B cell (primary cell): Measurements from ENCODE around the gene C11orf91. TPM values are rescaled to one million over a fixed set of nuclear protein-coding genes. Genes with fewer than 3 reads are reported as not detected.

Experiments
- ATAC-seq: fragments of 200-7000 bp; cut with Tn5 transposase; one replicate; pipeline ENCODE4 v1.10.0; 2021; ENCODE audit warnings: low read depth, mild to moderate bottlenecking, moderate number of reproducible peaks, moderate library complexity
- CTCF ChIA-PET: fragments of 350-600 bp; sonication (Branson Sonifier 250); formaldehyde crosslinking; loops from one replicate; lab custom pipeline; 2021; ENCODE audit warnings: antibody characterized with exemption, inconsistent platforms; lab: Charles Lee
- POLR2A ChIA-PET: fragments of 350-600 bp; sonication (Branson Sonifier 250); formaldehyde crosslinking; loops from one replicate; lab custom pipeline; 2021; ENCODE audit warnings: antibody characterized with exemption; lab: Charles Lee
- DNase-seq: peaks from one replicate; pipeline ENCODE4 v3.0.0; 2013
- H2AFZ ChIP-seq: 2 replicates; pipeline ENCODE4 v1.6.1; 2012; ENCODE audit warnings: mild to moderate bottlenecking, low read depth, low read length; ENCODE audit not compliant: insufficient read depth, poor library complexity, severe bottlenecking
- H3K27ac ChIP-seq, 2 donors: 1 replicate in 1 of 2; 2 replicates in 1 of 2; pipeline ENCODE4 v1.5.1; 2012 to 2013; ENCODE audit warnings: low read length in 2 of 2, mild to moderate bottlenecking in 2 of 2, moderate library complexity in 1 of 2
- H3K27me3 ChIP-seq, 4 experiments: fragments of 200-600 bp in 1 of 4; sonication (generic) in 1 of 4; replicated peaks in 1 of 4; 1 replicate in 2 of 4; 2 replicates in 2 of 4; pipeline versions ENCODE4 v1.6.1 to v1.7.0; 2013 to 2016; ENCODE audit warnings: low read length in 3 of 4, mild to moderate bottlenecking in 2 of 4, mixed read lengths in 1 of 4, moderate library complexity in 1 of 4; ENCODE audit not compliant: insufficient read depth in 4 of 4, control insufficient read depth in 3 of 4; ENCODE audit errors: control extremely low read depth in 1 of 4
- H3K36me3 ChIP-seq, 2 experiments: replicated peaks in 1 of 2; 1 replicate in 1 of 2; 2 replicates in 1 of 2; pipeline versions ENCODE4 v1.6.1 to v1.7.1; 2013; ENCODE audit warnings: low read length in 1 of 2; ENCODE audit not compliant: insufficient read depth in 2 of 2, control insufficient read depth in 1 of 2; ENCODE audit errors: control extremely low read depth in 1 of 2, extremely low read depth in 1 of 2
- H3K4me1 ChIP-seq, 2 donors: fragments of 200-600 bp in 1 of 2; sonication (generic) in 1 of 2; 1 replicate in 1 of 2; 2 replicates in 1 of 2; pipeline versions ENCODE4 v1.5.1 to v1.6.1; 2013 to 2017; ENCODE audit warnings: low read length in 2 of 2; ENCODE audit not compliant: control insufficient read depth in 2 of 2, insufficient read depth in 2 of 2
- H3K4me2 ChIP-seq: replicated peaks from 2 replicates; pipeline ENCODE3; 2012; ENCODE audit warnings: mild to moderate bottlenecking, low read depth, low read length; ENCODE audit not compliant: poor library complexity, severe bottlenecking
- H3K4me3 ChIP-seq, 5 experiments: fragments of 200-600 bp in 1 of 5; sonication (generic) in 1 of 5; 1 replicate in 3 of 5; 2 replicates in 2 of 5; pipeline versions ENCODE4 v1.5.1 to v1.7.0; 2011 to 2016; ENCODE audit warnings: low read length in 4 of 5, mild to moderate bottlenecking in 4 of 5, low read depth in 2 of 5, control low read depth in 1 of 5, moderate library complexity in 1 of 5; ENCODE audit not compliant: insufficient read depth in 1 of 5; ENCODE audit errors: control extremely low read depth in 1 of 5, extremely low read depth in 1 of 5
- H3K79me2 ChIP-seq: fragments of 200-600 bp; sonication (generic); one replicate; pipeline ENCODE4 v1.6.0; 2016; ENCODE audit warnings: low read length; ENCODE audit not compliant: control insufficient read depth, insufficient read depth
- H3K9ac ChIP-seq: fragments of 200-600 bp; sonication (generic); 2 replicates; pipeline ENCODE4 v1.6.1; 2017; ENCODE audit warnings: mild to moderate bottlenecking, low read length, moderate library complexity
- H3K9me3 ChIP-seq, 3 donors: one replicate each; pipeline versions ENCODE4 v1.6.1 to v1.7.1; 2013; ENCODE audit warnings: low read length in 2 of 3; ENCODE audit not compliant: control insufficient read depth in 2 of 3, insufficient read depth in 1 of 3; ENCODE audit errors: control extremely low read depth in 1 of 3
- H4K20me1 ChIP-seq: 2 replicates; pipeline ENCODE4 v1.6.0; 2012; ENCODE audit warnings: mild to moderate bottlenecking, low read length; ENCODE audit not compliant: insufficient read depth, control insufficient read depth, poor library complexity, severe bottlenecking
- H3K27ac Mint-ChIP-seq: one replicate; pipeline ENCODE4 v1.8.0; 2021; ENCODE audit warnings: mixed read lengths
- H3K27me3 Mint-ChIP-seq: one replicate; pipeline ENCODE4 v1.8.0; 2021; ENCODE audit warnings: mixed read lengths
- H3K4me1 Mint-ChIP-seq: one replicate; pipeline ENCODE4 v1.8.0; 2021; ENCODE audit warnings: mixed read lengths
- H3K4me3 Mint-ChIP-seq: one replicate; pipeline ENCODE4 v1.8.0; 2021; ENCODE audit warnings: mixed read lengths
- H3K9me3 Mint-ChIP-seq: one replicate; pipeline ENCODE4 v1.8.0; 2022; ENCODE audit warnings: mixed read lengths; ENCODE audit not compliant: insufficient read depth
- CTCF ChIP-seq: fragments of 200-600 bp; IDR thresholded peaks from one replicate; pipeline ENCODE4 v1.8.0; 2022; ENCODE audit warnings: antibody characterized with exemption, mild to moderate bottlenecking
- EZH2 ChIP-seq: IDR thresholded peaks from 2 replicates; pipeline ENCODE4 v1.6.1; 2012; ENCODE audit warnings: borderline replicate concordance, low read depth, mild to moderate bottlenecking, moderate library complexity, low read length; ENCODE audit not compliant: insufficient read depth, poor library complexity, severe bottlenecking
- WGBS: methylation state at CpG from one replicate; pipeline ENCODE4 v1.1.5; 2013; ENCODE audit warnings: missing lambda C conversion rate; ENCODE audit not compliant: insufficient coverage; 5-methylcytosine and 5-hydroxymethylcytosine counted together
- intact Hi-C: fragments of 100-400 bp; cut with micrococcal nuclease; formaldehyde crosslinking; loops from one replicate; pipeline ENCODE4 v1.10.0; 2022
- polyA plus RNA-seq: library from polyadenylated mRNA; depleted of rRNA; stranded (reverse); fragments of >200 nt; gene quantifications from 2 replicates; pipeline ENCODE4 v1.2.3, GENCODE V29; 2012
- total RNA-seq, 2 donors: library from RNA; stranded (reverse); fragments of 120-200 nt in 1 of 2; gene quantifications; 1 replicate in 1 of 2; 2 replicates in 1 of 2; pipeline versions ENCODE4 v1.2.3 to v1.2.4, GENCODE V29; 2013 to 2022

The C11orf91 gene
- total and polyA plus RNA-seq, 2 donors (not counting 1 experiment from before 2014, with no cell fraction given), result not detected

- H4K20me1 ChIP-seq, result no peaks in the 10 kb centered on the region
- H2AFZ ChIP-seq, result no peak overlapping the region
- H3K9me3 ChIP-seq, result peaks cover 0 to 5% (median 3%) of the 10 kb centered on the region in 3 donors
- Mint-ChIP-seq H3K9me3 (peaks cover 4% of the 10 kb centered on the region), H3K27ac (no peak overlapping the region), H3K4me1 (no peaks in the 10 kb centered on the region), H3K4me3 (no peak overlapping the region), H3K27me3 (peaks cover 26% of the 10 kb centered on the region)
- POLR2A ChIA-PET, result no interaction called here
- intact Hi-C loops, result loop anchor here (5.0 kb wide), 1 partner anchor 327 kb away; no protein-coding TSS in a partner anchor
- no peak for TF ChIP-seq CTCF
- TF ChIP-seq EZH2, result no peak
- no peaks in the 10 kb centered on the region for H3K36me3 ChIP-seq
- no peak overlapping the region for H3K27ac ChIP-seq
- no peak overlapping the region for H3K4me3 ChIP-seq
- no peaks in the 10 kb centered on the region for H3K4me1 ChIP-seq
- DNase-seq (no peak), ATAC-seq (no peak)
- peaks cover 0 to 11% (median 0%) of the 10 kb centered on the region in 4 experiments for H3K27me3 ChIP-seq
- CTCF ChIA-PET, result interaction anchor here (0.5 to 1.3 kb wide), 4 partner anchors 32 to 492 kb away, joined by 3 to 4 read pairs (median 4); no protein-coding TSS in a partner anchor
- no peaks in the 10 kb centered on the region for H3K79me2 ChIP-seq
- H3K4me2 ChIP-seq, result no peak overlapping the region
- no CpG with 5 or more reads among the region's 4 CpGs for WGBS
- no peak overlapping the region for H3K9ac ChIP-seq
These were observed 11.5 kb downstream of the C11orf91 start for GRCh38 chr11:33689085-33689484.

- H3K9me3 Mint-ChIP-seq, result peaks cover 4% of the 10 kb centered on the region
- H3K27me3 Mint-ChIP-seq, result peaks cover 32% of the 10 kb centered on the region
- POLR2A ChIA-PET, result no interaction called here
- no peak overlapping the region for H3K27ac ChIP-seq
- H3K4me1 Mint-ChIP-seq, result no peaks in the 10 kb centered on the region
- H3K79me2 ChIP-seq, result no peaks in the 10 kb centered on the region
- H3K36me3 ChIP-seq, result no peaks in the 10 kb centered on the region
- no peak overlapping the region for H3K4me3 ChIP-seq
- no peaks in the 10 kb centered on the region for H3K4me1 ChIP-seq
- ATAC-seq, result no peak
- intact Hi-C loops, result loop anchor here (5.0 kb wide), 1 partner anchor 326 kb away; no protein-coding TSS in a partner anchor
- no peak overlapping the region for H2AFZ ChIP-seq
- no CpG with 5 or more reads among the region's 2 CpGs for WGBS
- H3K9me3 ChIP-seq, result peaks cover 0 to 5% (median 3%) of the 10 kb centered on the region in 3 donors
- TF ChIP-seq CTCF (peak; percentile 15), EZH2 (no peak)
- no peak overlapping the region for H3K27ac Mint-ChIP-seq
- H3K27me3 ChIP-seq, result peaks cover 0 to 11% (median 0%) of the 10 kb centered on the region in 4 experiments
- no peak for DNase-seq
- no peak overlapping the region for H3K4me3 Mint-ChIP-seq
- CTCF ChIA-PET, result interaction anchor here (1.3 to 1.6 kb wide), 2 partner anchors 29 to 55 kb away, joined by 3 to 4 read pairs; no protein-coding TSS in a partner anchor
- H3K9ac ChIP-seq, result no peak overlapping the region
- H3K4me2 ChIP-seq, result no peak overlapping the region
- H4K20me1 ChIP-seq, result no peaks in the 10 kb centered on the region
These were observed 12.7 kb downstream of the C11orf91 start for GRCh38 chr11:33687733-33688479.
